SIG-M5 treated with dmso at 0.1 percent for 504 hours (cell line): Measurements from ENCODE around the gene PAQR5.
"Not testable (repeated sequence)": the region's sequence is repeated elsewhere in the genome, so short reads cannot be mapped to it uniquely, and the experiment has no call there.

ENCODE experiments used
- DNase-seq: peaks from one replicate; lab custom pipeline; 2025; ENCODE audit not compliant: unreplicated experiment; lab: John Stamatoyannopoulos, UW

PAQR5 gene

GRCh38 chr15:69292826-69293420 lies 5.8 kb upstream of the PAQR5 start:
- no peak for DNase-seq

- DNase-seq = no peak
Observed at GRCh38 chr15:69293741-69294615, 4.7 kb upstream of the PAQR5 start.

- no peak for DNase-seq
Observed at GRCh38 chr15:69296606-69297005, 2.1 kb upstream of the PAQR5 start.

GRCh38 chr15:69297642-69298353 lies 914 bp upstream of the PAQR5 start:
- DNase-seq = no peak

GRCh38 chr15:69298354-69298696 lies 387 bp upstream of the PAQR5 start:
- DNase-seq = no peak

GRCh38 chr15:69299451-69299886 lies 757 bp downstream of the PAQR5 start:
- DNase-seq = no peak

- DNase-seq = no peak
Observed at GRCh38 chr15:69299943-69300588, 1.4 kb downstream of the PAQR5 start.

- DNase-seq = not testable (repeated sequence)
Observed at GRCh38 chr15:69301101-69301500, 2.4 kb downstream of the PAQR5 start.

GRCh38 chr15:69302087-69302486 lies 3.4 kb downstream of the PAQR5 start:
- not testable (repeated sequence) for DNase-seq

GRCh38 chr15:69302929-69303328 lies 4.2 kb downstream of the PAQR5 start:
- no peak for DNase-seq

GRCh38 chr15:69303337-69304181 lies 4.8 kb downstream of the PAQR5 start:
- DNase-seq = no peak

GRCh38 chr15:69304182-69304545 lies 5.5 kb downstream of the PAQR5 start:
- no peak for DNase-seq

GRCh38 chr15:69305204-69305931 lies 6.7 kb downstream of the PAQR5 start:
- no peak for DNase-seq

- no peak for DNase-seq
Observed at GRCh38 chr15:69305933-69306568, 7.3 kb downstream of the PAQR5 start.

- DNase-seq = no peak
Observed at GRCh38 chr15:69307939-69308338, 9.2 kb downstream of the PAQR5 start.

GRCh38 chr15:69308949-69309348 lies 10.2 kb downstream of the PAQR5 start:
- DNase-seq = no peak

- no peak for DNase-seq
Observed at GRCh38 chr15:69311319-69311721, 12.6 kb downstream of the PAQR5 start.

- DNase-seq = no peak
Observed at GRCh38 chr15:69313432-69314000, 14.8 kb downstream of the PAQR5 start.

GRCh38 chr15:69314131-69314530 lies 15.4 kb downstream of the PAQR5 start:
- no peak for DNase-seq
